Measurements from ENCODE around the gene SLC39A1.

GRCh38 chr1:153922972-153923925 is 40.1 kb downstream of the SLC39A1 start, which contains the start of gene GATAD2B:
- TF ChIP-seq CTCF (IDR thresholded peaks at IDR 0.05 in 4 of 5, conservative IDR thresholded peaks at IDR 0.05 in 1 of 5) (no peak), POLR2A (IDR thresholded peaks at IDR 0.05) (peak; percentile 2 to 68)

Measured in gastrocnemius medialis (tissue), 4 donors.